HG02943 (cell line): ENCODE data around the gene TBX2.

Experiments used
- ATAC-seq: cut with Tn5 transposase; IDR thresholded peaks from one replicate; pipeline ENCODE4 v1.9.1; 2021; ENCODE audit warnings: mild to moderate bottlenecking, low read depth, moderate library complexity; ENCODE audit not compliant: unreplicated experiment

Gene TBX2

DNA sequence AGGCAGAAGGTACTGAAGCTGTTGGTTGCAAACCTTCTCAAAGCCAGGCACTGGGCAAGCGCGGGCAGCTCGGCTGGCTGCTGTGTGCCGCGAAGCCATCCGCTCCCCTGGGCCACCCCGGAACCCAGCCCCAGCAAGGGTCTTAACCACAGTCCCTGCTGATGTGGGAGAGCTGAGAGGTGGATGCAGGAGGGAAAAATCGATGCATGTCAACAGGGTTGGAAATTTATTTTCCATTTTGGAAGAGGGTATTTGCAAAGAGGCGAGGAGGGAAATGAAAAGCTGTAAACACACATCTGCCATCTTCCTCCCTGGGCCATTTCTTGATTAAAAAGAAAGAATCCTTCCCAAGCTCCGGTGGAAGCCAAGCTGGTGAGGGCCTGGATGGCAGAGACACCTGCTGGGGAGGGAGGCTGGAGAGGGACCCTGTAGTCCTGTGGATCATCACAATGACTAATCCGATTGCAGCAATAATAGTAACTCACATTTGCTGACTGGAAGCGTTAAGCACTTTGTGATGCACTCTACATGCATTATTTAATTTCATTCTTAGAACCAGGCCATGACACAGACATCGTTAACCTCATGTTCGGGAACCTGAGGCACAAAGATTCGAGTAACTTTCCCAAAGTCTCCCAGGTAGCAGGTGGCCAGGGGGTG, 13.9 kb upstream of the TBX2 start:
- ATAC-seq: no peak

- ATAC-seq: no peak
Observed at GRCh38 chr17:61386251-61386650, 13.4 kb upstream of the TBX2 start.

DNA sequence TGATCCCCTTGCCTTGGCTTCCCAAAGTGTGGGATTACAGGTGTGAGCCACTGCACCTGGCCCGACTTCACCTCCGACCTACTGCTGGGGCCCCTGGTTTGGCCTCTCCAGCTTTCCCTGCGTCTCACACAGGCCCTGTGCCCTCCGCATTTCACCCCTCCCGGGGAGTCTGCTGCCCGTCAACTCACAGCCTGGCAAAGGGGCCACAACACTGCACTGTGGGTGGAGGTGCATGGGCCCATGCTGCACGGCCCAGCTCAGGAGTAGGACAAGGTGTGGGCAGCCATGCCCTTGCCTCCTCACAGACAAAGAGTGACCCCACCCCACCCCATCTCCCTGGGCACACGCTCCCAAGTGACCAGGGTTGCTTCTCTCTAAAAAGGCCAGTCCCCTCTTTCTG, 12.6 kb upstream of the TBX2 start:
- no peak for ATAC-seq

DNA sequence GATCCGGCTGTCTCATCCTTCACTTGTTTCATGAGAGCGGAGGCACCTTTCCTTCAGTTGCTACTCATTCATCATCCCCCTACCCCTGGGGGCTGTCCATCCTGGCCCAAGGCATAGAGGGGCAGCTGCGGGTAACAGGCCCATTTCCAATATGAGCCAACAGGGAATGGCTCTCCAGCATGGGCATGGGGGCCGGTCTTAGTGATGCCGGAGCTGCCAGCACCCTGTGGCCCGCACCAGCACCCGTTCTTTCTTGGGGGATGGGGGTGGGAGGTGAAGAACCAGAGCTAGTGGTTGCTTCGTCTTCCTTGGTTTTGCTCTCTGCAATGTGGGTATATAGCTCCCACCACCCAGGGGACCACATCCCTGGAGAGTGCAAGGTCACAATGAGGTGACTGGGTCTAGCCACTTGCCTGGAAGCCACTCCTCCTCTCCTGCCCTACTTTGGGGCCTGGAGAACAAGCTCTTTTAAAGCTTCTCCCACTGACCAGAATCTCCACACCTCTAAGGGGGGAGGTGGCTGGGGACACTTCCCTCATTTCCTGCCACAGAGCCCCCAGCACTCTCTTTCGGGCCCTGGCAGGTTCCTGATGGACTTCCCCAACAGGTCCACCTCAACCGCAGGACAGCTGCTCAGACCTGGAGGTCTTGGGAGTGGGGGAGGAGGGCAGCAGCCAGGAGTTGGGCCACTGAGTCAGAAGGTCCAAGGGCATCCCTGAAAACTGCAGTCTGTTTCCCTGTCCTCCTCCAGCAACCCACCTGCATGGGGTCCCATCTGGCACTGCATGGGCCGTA, 11.9 kb upstream of the TBX2 start:
- no peak for ATAC-seq

GRCh38 chr17:61388561-61389356, 10.9 kb upstream of the TBX2 start:
- no peak for ATAC-seq

- no peak for ATAC-seq
Observed at GRCh38 chr17:61389670-61390478, 9.8 kb upstream of the TBX2 start.

DNA sequence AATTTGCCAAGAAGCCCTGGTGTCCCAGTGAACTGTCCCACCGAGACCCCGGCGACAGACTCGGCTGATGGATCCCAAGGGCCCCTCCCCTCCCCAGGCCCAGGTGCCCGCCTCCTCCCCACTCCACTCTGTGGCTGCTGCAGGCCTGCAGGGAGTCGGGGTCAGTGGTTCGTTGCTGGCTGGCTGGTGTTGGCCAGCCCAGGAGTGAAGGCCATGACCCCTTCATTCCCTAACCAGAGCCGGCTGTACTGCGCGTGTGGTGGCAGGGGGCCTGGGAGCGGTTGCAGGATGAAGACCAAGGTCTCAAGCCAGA, 9.2 kb upstream of the TBX2 start:
- ATAC-seq: no peak

DNA sequence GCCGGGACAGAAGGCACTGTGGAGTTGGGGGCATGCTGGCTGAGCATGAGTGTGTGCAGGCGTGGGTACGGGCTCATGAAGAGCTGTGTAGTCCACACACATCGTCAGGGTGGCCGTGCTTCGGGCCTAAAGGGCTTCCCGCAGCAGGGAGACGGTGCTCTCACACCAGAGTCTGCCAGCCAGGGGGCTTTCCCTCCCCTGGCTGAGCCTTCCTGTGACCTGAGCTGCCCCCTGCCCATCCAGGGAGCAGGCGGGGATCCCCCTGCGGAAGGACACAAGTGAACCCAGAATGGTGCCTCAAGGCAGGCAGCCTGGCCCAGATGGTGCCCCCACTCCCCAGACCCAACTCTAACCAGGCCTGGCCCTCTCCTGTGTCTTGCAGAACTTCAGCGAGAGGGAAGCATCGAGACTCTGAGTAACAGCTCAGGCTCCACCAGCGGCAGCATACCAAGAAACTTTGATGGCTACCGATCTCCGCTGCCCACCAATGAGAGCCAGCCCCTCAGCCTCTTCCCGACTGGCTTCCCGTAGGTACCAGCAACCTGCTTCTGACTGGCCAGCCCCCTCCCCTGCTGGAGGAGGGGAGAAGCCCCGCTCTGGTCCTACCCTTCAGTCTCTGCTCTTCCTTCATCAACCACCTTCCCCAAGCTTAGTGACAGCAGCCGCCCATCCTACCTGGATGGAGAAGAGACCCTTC, 7.9 kb upstream of the TBX2 start:
- no peak for ATAC-seq

DNA sequence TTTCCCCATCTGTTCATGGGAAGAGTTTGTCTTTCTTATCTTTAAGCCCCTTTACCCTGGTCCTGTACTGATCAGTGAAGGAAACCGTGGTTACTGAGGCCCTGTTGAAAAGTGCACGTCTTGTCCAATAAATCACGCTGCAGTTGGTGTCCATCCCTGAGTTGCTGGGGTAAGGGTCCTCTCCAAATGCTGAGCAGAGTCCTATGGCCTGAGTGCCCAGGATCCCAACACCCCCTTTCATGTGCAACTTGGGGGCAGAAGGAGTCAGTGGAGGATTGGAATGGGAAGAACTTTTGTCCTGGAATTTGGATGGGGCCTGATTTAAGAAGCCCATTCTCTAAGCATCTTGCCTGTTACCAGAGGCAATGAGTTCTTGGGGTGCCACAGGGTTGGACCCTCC, 7.0 kb upstream of the TBX2 start:
- ATAC-seq: no peak

DNA sequence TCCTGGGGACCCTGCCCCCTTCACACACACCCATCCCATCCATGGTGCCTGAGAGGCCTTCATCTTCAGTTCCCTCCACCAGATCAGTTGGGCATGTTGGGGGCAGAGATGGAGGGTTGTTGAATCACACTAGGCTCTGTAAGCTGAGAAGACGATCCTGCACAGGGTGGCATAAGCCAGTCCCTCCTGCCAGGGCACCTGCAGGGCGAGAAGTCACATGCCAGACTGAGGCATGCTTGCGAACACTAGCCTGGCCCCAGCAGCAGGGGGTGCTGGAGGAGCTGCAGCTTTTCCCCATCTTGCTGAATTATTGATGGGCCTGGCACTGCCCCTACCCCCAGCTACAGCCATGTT, 6.1 kb upstream of the TBX2 start:
- ATAC-seq: no peak

DNA sequence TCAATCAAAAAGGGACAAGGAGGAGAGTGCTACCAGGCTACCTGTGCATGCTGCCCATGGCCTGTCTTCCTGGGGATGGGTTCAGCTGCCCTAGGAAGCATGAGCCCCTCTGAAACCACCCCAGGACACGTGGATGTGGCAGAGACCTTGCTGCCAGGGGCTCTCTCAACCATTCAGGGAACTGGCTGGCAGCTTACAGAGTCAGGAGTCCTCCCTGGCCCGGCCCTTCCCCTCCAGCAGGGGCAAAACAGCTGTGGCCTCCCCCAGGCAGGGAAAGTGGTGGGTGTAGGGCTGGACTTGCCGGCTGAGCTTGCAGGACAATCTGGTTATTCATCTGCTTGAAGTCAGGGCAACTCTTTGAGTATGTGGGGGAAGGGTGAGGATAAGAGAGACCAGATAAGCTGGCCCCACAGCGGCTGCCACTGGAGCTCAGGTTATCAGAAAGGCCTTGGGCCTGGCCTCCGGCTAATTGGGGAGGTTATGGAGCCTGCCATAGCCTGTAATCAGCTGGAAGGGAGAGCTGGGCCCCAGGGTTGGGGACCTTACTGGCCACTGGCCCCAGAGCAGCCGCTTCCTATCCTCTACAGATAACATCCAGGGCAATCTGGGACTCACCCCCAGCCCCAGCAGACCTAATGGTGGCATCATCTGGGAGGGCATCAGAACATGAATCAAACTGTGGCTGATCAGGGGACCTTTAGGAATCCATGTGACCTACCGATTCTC, 5.6 kb upstream of the TBX2 start:
- ATAC-seq: no peak

DNA sequence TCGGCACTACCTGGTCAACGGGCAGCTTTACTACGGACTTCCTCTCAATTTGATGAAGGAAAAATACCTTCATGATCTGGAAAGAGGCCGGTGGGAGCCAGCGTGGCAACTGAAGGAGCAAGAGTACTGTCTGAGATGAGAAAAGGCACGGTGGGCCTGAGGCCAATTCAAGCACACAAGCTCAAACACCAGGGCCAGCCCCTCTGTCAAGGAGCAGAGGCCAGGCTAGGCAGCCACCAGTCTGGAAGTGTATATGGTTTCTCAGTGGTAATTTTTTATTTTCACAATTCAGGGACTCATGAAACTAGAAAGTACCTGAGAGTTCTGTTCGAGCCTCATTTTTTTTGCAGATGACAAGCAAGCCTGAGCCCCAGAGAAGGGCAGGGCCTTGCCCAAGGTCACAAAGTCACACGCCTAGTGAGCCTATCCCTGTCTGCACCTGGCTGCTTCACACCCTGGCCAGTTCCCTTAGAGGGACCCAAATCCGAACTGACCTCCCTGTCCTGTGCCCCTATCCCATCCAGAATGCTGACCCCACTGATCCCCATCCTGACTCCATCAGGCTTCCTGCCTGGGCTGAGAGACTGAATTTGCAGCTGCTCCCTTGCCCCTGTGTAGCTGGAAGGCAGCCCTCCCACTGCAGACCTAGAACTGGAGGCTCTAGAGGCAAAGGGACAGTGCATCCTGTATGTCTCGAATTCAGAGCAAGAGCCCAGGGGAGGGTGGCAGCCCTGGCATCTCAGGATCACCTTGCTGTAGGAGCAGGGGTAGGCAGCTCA, 4.8 kb upstream of the TBX2 start:
- ATAC-seq: no peak

DNA sequence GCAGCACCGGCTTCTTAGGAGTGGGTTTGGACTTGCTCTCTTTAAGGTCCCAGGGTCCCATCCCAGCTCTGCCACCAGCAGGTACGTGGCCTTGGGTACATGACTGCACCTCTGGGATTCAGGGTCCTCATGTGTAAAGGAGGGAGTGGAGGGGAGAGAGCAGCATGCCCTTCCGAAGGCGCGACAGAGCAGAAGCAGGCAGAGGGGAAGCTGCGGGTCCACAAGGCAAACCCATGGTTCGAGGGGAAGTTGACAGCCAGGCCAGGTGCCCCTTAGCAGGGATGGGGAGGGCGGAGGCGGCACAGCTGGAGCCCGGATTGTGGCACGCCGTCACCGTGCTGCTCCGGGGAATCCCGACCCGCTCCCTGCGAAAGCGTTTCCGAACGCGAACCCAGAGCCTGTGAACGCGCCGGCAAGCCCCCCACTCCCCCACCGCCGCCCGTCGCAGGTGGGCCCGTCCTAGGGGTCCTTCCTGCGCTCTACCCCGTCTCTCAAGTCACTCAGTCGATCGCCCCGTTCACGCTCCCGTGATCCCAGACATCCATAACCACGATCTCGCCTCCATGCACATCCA, 4.1 kb upstream of the TBX2 start:
- no peak for ATAC-seq

GRCh38 chr17:61395983-61396585, 3.6 kb upstream of the TBX2 start:
- ATAC-seq: no peak

DNA sequence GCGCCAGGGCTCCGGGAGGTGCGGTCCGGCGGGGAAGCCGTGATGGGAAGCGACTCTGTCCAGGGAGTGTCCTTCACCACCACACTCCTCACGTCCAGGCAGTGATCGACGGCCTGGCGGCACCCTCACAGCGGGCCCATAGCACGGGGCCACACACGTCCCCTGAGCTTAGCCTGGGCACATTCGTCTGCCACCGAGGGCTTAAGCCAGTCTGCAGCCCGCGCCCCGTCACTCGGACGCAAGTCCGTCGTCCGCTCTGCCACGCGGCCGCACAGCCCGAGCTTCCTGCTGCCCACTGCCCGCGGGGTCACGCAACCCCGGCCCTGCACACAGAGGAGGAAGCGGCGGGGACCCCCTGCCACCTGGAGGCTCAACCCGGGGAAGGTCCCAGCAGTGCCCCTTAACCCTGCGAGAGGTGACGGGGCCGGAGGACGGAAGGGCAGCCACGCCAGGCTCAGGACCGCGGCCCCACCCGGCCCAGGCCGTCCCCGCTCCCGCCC, 3.0 kb upstream of the TBX2 start:
- ATAC-seq: no peak

GRCh38 chr17:61397086-61397842, 2.4 kb upstream of the TBX2 start:
- no peak for ATAC-seq

GRCh38 chr17:61398721-61399130, 917 bp upstream of the TBX2 start:
- no peak for ATAC-seq
